ENCODE measurements around the gene SMC1B. TPM values are rescaled to one million over a fixed set of nuclear protein-coding genes. Genes with fewer than 3 reads are reported as not detected.

SMC1B gene
- total RNA-seq, 2 experiments from 2014 or later = 0.08 TPM; not detected in 1

GRCh38 chr22:45344334-45344733, 69.1 kb downstream of the SMC1B start:
- no peaks in the 10 kb centered on the region for H3K4me1 ChIP-seq (ENCODE audit: insufficient read depth, low read length, poor library complexity, severe bottlenecking)
- no peak for DNase-seq (ENCODE audit: low spot score)
- no peak overlapping the region for H2AFZ ChIP-seq (ENCODE audit: low read length)
- H3K9me2 ChIP-seq (ENCODE audit: insufficient read depth, low read length) = no peaks in the 10 kb centered on the region
- H3K79me2 ChIP-seq (ENCODE audit: insufficient read depth, low read depth, low read length) = no peaks in the 10 kb centered on the region
- TF ChIP-seq EZH2phosphoT487 (IDR thresholded peaks at IDR 0.05; ENCODE audit: borderline replicate concordance, low read depth, low read length) (no peak), CTCF (conservative IDR thresholded peaks at IDR 0.05; ENCODE audit: low read length) (no peak)
- intact Hi-C loops (cut with micrococcal nuclease; ENCODE audit: unreplicated experiment) = no loop called here
- H3K27ac ChIP-seq (ENCODE audit: low read depth, low read length, poor library complexity, severe bottlenecking) = no peak overlapping the region
- H4K20me1 ChIP-seq (ENCODE audit: insufficient read depth, low read length) = no peaks in the 10 kb centered on the region
- H3K9me3 ChIP-seq (ENCODE audit: low read length) = no peaks in the 10 kb centered on the region
- CTCF ChIA-PET (ENCODE audit: unreplicated experiment) = no interaction called here
- H3K4me2 ChIP-seq (ENCODE audit: low read length) = no peak overlapping the region
- peaks cover 31% of the 10 kb centered on the region for H3K36me3 ChIP-seq (ENCODE audit: insufficient read depth, low read length)
- no peak overlapping the region for H3K4me3 ChIP-seq (ENCODE audit: low read depth, low read length, poor library complexity, severe bottlenecking)
- POLR2A ChIA-PET = no interaction called here
- BruUV-seq (replicated peaks) = no TSS peak

DNA sequence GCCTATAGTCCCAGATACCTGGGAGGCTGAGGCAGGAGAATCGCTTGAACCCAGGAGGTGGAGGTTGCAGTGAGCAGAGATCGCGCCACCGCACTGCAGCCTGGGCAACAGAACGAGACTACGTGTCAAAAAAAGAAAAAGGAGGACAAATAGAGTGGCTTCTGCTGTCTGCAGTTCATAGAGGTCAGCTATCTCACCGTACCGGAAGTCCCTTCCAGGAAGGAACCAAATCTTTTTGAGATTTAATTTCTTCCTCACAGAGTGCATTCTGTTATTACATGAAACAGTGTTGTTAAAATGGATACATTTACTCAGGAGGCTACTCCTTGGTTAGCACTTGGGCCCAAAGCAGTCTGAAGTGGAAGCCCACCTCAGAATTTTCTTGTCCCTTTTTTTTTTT, 70.3 kb downstream of the SMC1B start:
- Histone ChIP-seq H3K79me2 (ENCODE audit: insufficient read depth, low read depth, low read length) (no peaks in the 10 kb centered on the region), H3K4me1 (ENCODE audit: insufficient read depth, low read length, poor library complexity, severe bottlenecking) (no peaks in the 10 kb centered on the region), H3K9me3 (ENCODE audit: low read length) (no peaks in the 10 kb centered on the region), H2AFZ (ENCODE audit: low read length) (no peak overlapping the region), H3K4me3 (ENCODE audit: low read depth, low read length, poor library complexity, severe bottlenecking) (no peak overlapping the region), H3K36me3 (ENCODE audit: insufficient read depth, low read length) (peaks cover 31% of the 10 kb centered on the region), H3K4me2 (ENCODE audit: low read length) (no peak overlapping the region), H3K27ac (ENCODE audit: low read depth, low read length, poor library complexity, severe bottlenecking) (no peak overlapping the region), H4K20me1 (ENCODE audit: insufficient read depth, low read length) (no peaks in the 10 kb centered on the region), H3K9me2 (ENCODE audit: insufficient read depth, low read length) (no peaks in the 10 kb centered on the region)
- TF ChIP-seq EZH2phosphoT487 (IDR thresholded peaks at IDR 0.05; ENCODE audit: borderline replicate concordance, low read depth, low read length) (no peak), CTCF (conservative IDR thresholded peaks at IDR 0.05; ENCODE audit: low read length) (no peak)
- intact Hi-C loops (cut with micrococcal nuclease; ENCODE audit: unreplicated experiment) = no loop called here
- no peak for DNase-seq (ENCODE audit: low spot score)
- BruUV-seq (replicated peaks) = no TSS peak
- ChIA-PET CTCF (ENCODE audit: unreplicated experiment) (no interaction called here), POLR2A (no interaction called here)

DNA sequence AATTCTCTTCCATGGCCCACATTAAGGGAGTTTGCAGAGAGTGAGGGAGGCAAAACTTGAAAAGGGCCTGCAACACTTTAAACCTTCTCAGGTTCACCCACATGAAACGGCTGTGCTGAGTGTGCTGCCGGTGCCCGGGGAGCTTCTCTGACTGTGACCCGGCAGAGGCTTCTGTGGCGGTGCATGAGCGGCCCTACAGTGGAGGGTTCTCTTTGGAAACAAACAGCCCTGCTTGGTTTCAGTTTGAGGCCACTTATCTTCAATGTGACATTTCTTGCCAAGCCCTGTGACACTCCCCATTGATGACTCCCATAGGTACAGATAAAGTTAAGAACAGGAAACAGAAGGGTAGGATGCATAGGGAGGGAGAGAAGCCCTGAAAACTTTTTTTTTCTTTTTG, 71.9 kb downstream of the SMC1B start:
- Histone ChIP-seq H3K9me3 (ENCODE audit: low read length) (no peaks in the 10 kb centered on the region), H3K4me3 (ENCODE audit: low read depth, low read length, poor library complexity, severe bottlenecking) (no peak overlapping the region), H2AFZ (ENCODE audit: low read length) (no peak overlapping the region), H3K4me1 (ENCODE audit: insufficient read depth, low read length, poor library complexity, severe bottlenecking) (no peaks in the 10 kb centered on the region), H3K36me3 (ENCODE audit: insufficient read depth, low read length) (peaks cover 34% of the 10 kb centered on the region), H4K20me1 (ENCODE audit: insufficient read depth, low read length) (no peaks in the 10 kb centered on the region), H3K9me2 (ENCODE audit: insufficient read depth, low read length) (no peaks in the 10 kb centered on the region), H3K27ac (ENCODE audit: low read depth, low read length, poor library complexity, severe bottlenecking) (no peak overlapping the region), H3K79me2 (ENCODE audit: insufficient read depth, low read depth, low read length) (no peaks in the 10 kb centered on the region), H3K4me2 (ENCODE audit: low read length) (no peak overlapping the region)
- ChIA-PET CTCF (ENCODE audit: unreplicated experiment) (no interaction called here), POLR2A (no interaction called here)
- intact Hi-C loops (cut with micrococcal nuclease; ENCODE audit: unreplicated experiment) = no loop called here
- TF ChIP-seq EZH2phosphoT487 (IDR thresholded peaks at IDR 0.05; ENCODE audit: borderline replicate concordance, low read depth, low read length) (no peak), CTCF (conservative IDR thresholded peaks at IDR 0.05; ENCODE audit: low read length) (no peak)
- TSS peak; percentile 52 for BruUV-seq (replicated peaks)
- DNase-seq (ENCODE audit: low spot score) = no peak
